IPS DF 19.7 (cell line): Measurements from ENCODE around the gene DYSF.
"Not testable (repeated sequence)": the region's sequence is repeated elsewhere in the genome, so short reads cannot be mapped to it uniquely, and the experiment has no call there.

ENCODE experiments used
- DNase-seq: peaks from one replicate; pipeline ENCODE4 v3.0.0-alpha.2; 2013; ENCODE audit warnings: low read depth, low spot score

The DYSF gene

DNA sequence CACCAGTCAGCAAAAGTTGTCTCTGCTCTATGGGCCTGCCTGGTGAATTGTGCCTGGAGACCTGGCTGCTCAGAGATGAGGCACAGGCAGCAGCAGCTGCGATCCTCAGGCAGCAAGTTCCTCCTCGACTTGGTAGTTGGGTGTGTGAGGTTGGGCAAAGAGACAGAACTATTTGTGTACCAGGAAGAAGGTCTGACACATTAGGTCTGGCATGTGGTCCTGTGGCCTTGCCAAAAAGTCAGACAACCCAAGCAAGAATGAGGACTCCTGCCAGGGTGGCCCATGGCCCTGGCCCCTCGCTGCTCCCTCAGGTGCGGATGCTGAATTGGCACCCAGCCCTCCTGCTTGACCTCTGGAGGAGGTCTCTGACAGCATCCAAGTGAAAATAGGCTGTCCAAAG lies 192.7 kb downstream of the DYSF start:
- DNase-seq = no peak

DNA sequence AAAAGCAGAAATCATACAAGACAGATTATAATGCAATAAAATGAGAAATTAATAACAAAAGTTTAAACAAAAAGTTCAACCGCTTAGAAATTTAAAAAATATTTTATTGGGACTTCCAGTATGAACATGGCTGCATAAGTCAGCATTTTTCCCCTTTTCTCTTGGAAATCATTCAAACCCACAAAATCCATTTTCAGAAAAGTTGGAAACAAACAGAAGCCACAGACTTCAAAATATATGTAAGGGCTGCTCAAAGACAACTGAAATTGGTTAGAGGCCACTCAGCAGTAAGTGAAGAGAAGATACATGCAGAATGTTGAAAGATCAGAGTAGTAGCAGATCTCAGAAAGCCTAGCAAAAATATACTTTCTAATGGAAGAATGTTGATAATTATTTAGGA lies 194.0 kb downstream of the DYSF start:
- DNase-seq = no peak

- DNase-seq = no peak
These were observed 202.1 kb downstream of the DYSF start for GRCh38 chr2:71655498-71655897.

GRCh38 chr2:71658256-71658655 lies 204.9 kb downstream of the DYSF start:
- not testable (repeated sequence) for DNase-seq

DNA sequence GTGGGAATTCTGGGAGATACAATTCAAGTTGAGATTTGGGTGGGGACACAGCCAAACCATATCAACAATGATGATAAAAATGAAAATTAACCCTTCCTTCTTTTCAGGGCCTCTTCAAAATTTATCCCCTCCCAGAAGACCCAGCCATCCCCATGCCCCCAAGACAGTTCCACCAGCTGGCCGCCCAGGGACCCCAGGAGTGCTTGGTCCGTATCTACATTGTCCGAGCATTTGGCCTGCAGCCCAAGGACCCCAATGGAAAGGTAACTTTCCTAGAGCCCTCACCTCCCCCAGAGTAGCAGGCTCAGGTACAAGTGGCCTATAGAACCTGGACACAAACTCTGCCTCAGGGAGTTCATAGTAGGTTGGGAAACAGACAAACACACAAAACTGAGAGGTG lies 205.4 kb downstream of the DYSF start:
- no peak for DNase-seq

DNA sequence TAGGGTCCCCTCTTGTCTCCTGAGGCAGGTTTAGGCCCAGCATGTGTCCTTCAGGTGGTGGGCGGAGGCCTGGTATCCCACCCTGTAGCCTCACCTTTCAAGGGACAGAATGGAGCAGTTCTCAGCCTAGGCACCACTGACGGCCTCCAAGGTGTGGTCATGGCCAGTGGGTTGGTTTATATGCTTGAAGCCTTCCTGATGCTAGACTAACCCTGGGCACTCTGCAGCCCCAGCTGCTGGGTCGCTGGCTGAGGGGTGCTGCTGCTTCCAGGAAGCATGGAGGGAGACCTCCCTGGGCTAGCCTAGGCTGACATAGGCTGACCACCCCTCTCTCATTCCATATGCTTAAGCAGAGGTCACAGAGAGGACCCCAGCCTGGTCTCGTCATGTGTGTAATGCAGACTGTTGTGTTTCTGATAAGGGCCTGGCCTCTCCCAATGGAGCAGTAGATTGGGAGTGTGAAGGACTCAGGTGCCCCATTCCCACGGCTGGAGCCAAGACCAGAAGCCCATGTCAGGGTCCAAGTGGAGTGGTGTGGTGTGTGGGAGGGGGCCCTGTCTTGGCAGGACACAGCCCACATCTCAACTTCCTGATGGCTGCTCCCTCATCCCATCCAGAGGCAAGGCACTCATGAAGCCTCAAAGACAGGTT lies 206.6 kb downstream of the DYSF start:
- DNase-seq = no peak

GRCh38 chr2:71661782-71662181 lies 208.4 kb downstream of the DYSF start:
- DNase-seq = no peak

DNA sequence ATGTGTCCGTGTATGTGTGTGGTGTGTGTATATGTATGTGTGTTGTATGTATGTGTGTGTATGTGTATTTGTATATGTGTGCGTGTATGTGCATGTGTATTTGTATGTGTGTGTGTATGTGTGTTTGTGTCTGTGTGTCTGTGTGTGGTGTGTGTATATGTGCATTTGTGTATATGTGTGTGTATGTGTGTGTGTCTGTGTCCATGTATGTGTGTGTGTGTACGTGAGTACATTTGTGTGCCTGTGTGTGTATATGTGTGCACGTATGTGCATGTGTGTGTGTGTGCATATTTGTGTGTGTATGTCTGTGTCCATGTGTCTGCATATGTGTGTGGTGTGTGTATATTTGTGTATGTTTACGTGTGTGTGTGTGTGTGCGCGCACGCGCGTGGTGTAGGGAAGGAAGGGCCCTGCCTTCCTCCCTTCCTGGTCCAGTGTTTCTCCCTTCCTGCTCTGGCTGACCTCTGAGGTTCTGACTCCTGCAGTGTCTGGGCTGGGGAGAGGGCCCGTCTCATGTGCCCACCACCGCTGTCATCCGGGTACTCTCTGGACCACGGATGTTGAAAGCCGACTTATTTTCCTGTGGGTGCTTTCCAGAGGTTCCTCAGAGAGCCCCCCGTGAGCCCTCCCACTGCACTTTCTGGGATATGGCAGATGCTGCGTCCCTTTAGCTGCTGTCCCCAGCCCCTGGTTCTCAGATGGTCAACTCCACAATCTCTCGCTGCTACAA lies 209.5 kb downstream of the DYSF start:
- no peak for DNase-seq

DNA sequence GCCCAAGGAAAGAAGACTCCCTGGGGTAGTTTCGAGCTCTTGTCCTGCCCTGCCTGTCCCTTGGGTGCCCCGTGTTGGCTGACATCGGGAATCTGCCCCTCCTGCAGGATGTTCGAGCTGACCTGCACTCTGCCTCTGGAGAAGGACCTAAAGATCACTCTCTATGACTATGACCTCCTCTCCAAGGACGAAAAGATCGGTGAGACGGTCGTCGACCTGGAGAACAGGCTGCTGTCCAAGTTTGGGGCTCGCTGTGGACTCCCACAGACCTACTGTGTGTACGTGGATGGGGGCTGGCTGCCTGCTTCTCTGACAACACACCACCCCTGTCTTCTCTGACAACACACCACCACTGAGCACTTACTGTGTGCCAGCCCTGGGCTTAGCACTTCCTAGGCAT lies 210.8 kb downstream of the DYSF start:
- no peak for DNase-seq

- no peak for DNase-seq
These were observed 212.1 kb downstream of the DYSF start for GRCh38 chr2:71665168-71666093.

DNA sequence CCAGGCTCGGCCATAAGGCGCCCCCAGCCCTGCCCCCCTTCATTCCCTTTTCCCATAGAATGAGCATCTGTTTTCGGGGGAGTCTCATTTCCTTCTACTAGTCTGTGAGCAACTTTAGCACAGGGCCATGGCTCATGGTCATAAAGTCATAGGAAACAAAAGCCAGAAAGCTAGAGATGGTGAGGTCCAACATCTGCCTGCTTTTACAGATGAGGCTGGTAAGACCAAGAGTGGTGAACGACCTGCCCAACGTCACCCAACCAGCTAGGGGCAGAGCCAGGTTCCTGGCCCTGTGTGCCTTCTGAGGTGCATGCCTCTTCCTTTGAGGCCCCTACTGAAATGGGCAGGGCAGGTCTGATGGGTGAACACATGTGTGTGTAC lies 212.7 kb downstream of the DYSF start:
- no peak for DNase-seq

- no peak for DNase-seq
These were observed 214.2 kb downstream of the DYSF start for GRCh38 chr2:71667256-71668182.

GRCh38 chr2:71668326-71669057 lies 215.1 kb downstream of the DYSF start:
- no peak for DNase-seq

DNA sequence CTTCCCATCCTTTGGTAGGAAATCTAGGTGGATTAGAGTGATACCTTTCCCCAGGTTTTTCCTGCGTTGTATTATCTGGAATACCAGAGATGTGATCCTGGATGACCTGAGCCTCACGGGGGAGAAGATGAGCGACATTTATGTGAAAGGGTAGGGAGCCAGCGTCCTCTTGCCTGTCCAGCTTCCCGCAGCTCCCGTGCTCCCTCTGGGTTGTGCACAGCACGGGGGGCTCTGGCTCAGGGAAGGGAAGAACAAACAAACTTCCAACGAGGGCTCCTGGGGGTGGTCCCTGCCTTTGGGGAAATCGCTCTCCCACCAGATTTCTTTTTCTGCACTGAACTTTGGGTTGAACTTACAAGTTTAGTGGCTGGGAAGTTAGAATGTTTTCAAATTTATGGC lies 215.7 kb downstream of the DYSF start:
- DNase-seq = no peak

DNA sequence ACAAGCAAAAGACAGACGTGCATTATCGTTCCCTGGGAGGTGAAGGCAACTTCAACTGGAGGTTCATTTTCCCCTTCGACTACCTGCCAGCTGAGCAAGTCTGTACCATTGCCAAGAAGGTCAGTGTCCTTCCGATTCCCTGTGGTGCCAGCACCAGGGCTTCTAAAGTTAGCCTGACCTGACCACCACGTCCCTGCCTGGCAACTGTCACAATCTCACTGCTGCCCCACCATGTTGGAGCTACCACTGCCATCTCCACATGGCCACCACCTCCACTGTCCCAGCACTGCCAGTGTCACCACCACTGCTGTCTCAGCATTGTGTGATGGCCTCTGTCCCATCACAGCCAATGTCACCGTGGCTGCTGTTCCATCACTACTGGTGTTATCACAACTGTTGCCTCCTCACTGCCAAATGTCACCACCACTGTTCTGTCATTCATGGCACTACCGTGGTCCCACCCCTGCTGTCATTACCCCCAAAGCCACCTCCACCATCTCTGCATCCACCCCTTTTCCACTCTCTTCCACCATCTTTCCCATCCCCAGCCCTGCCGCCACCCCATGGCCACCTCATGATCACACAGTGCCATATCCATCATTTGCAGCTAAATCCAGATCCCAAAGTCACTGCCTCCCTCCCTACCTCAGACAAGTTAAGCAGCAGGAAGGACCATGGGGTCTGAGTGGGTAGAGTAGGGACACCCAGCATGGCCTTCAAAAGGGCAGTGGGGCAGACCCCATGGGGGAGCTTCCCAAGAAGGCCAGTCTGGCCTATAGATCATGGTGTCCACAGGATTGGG lies 216.5 kb downstream of the DYSF start:
- DNase-seq = no peak

- DNase-seq = no peak
These were observed 217.1 kb downstream of the DYSF start for GRCh38 chr2:71670430-71670795.

DNA sequence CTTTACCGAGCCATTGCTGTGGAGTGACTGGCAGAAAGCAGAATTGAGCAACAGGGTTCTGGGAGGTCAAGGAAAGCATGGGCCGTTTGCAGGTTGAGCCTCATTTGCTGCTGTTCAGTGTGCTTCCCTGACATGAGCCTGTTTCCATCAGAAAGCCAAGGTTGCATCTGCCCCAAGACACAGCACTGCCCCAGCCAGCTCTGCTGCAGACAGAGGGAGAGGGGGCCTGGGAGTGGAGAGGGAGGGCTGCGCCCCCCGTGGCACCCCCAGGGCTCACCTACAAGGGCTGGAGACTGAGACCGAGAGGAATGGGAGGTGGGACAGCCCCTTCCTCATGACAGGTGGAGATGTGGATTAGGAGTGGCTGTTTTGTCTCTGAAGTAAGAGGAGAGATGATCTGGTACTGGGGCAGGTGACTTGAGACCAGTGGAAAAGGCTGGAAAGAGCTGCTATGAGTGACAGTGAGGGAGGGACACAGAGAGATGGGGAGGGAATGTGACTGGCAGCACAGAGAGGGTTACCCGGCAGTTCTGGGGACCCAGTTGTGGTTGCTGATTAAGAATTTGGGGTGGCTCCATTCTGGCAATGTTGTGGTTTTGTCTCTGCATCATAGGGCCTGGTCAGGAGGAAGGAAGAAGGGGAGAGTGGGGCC lies 218.0 kb downstream of the DYSF start:
- no peak for DNase-seq

- DNase-seq = no peak
These were observed 218.8 kb downstream of the DYSF start for GRCh38 chr2:71671895-71672825.
